ENCODE data around the gene HRH2.
"Not testable (repeated sequence)": the region's sequence is repeated elsewhere in the genome, so short reads cannot be mapped to it uniquely, and the experiment has no call there.

The HRH2 gene

DNA sequence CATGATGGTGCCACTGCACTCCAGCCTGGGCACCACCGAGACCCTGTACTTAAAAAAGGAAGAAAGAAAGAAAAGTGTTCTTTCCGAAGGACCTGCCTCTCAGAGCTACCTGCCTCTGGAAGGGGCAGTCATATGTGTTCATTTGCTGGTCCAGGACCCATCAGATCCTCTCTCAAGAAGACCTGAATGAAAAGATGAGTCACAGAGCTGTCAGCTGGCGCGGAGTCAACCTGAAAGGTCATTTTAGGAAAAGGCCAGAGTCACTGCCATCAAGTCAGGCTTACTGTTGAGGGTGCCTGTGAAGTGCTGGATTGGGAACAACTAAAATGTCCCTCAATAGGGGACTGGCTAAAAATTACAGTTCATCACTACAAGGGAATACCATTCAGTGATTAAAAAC lies 14.9 kb upstream of the HRH2 start:
- no peak for DNase-seq

- no peak for DNase-seq
Measured at GRCh38 chr5:175646251-175646650, 11.6 kb upstream of the HRH2 start.

GRCh38 chr5:175649967-175650366 lies 7.9 kb upstream of the HRH2 start:
- DNase-seq: no peak

DNA sequence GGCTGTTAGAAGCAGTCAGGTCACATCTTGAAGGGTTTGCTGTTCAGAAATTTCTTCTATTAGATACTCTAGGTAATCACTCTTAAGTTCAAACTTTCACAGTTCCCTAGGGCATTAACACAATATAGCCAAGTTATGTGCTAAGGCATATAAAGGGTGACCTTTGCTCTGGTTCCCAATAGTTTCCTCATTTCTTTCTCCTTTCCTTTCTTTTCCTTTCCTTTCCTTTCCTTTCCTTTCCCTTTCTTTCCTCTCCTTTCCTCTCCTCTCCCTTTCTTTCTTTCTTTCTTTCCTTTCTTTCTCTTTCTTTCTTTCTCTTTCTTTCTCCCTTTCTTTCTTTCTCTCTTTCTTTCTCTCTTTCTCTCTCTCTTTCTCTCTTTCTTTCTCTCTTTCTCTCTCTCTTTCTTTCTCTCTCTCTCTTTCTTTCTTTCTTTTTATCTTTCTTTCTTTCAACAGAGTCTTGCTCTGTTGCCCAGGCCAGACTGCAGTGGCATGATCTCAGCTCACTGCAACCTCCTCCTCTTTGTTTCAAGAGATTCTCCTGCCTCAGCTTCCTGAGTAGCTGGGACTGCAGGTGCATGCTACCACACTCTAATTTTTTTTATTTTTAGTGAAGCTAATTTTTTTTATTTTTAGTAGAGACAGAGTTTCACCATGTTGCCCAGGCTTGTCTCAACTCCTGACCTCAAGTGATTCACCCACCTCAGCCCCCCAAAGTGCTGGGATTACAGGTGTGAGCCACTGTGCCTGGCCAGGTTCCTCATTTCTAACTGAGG lies 7.3 kb upstream of the HRH2 start:
- DNase-seq: not testable (repeated sequence)

DNA sequence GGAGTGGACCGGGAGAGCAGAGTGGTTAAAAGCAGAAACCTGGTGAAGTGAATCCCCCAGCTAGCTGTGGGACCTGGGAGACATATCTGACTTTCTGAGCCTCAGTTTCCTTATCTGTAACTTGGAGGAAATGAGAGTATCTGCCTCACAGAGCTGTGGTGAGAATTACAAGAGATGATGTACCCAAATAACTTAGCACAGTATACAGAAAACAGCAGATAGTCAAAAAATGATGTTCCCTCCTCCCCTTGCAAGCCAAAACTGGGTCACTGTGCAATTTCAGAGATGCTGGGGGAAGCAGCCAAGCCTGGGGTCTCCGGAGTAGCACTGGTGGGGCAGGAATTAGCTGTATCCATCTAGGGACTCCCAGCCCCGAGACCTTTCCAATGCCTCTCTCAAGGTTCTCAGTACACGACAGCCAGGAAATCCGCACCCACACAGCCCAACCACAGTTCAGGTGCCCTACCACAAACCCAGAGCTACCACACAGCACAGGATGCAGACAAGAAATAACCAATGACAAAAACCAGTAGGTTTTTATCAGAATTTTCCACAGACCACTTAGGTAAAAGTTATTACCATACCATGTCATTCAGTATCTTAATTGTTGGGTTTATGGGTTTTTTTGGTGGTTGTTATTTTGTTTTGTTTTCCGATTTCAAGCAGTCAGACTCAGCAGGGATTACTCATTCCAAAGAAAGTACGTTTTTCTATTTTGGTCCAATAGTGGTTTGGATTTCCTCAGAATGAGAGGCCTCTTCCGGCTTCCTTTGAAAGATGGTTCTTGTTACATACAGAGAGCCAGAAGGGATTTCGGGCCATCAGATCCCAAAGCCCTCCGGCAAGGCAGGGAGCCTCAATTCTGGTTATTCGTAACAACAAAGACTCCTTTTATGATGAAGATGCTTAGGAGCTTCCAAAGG lies 4.9 kb upstream of the HRH2 start:
- no peak for DNase-seq

- no peak for DNase-seq
Measured at GRCh38 chr5:175653763-175654162, 4.1 kb upstream of the HRH2 start.

DNA sequence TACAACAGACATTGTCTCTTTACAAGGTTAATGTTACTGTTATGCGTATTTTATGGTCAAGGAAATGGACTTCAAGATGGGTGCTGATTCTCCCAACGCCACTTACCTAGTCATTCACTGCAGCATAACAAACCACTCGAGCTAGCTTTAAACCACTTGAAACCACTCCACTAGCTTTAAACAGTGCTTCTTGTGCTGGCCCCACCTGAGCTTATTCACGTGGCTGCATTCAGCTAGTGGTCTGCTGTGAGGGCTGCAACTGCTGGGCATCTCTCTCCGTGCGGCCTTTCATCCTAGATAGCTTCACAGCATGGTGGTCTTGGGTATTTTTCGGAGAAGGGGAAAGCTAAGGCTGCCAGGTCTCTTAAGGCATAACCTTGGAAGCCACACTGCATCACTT lies 3.5 kb upstream of the HRH2 start:
- no peak for DNase-seq

DNA sequence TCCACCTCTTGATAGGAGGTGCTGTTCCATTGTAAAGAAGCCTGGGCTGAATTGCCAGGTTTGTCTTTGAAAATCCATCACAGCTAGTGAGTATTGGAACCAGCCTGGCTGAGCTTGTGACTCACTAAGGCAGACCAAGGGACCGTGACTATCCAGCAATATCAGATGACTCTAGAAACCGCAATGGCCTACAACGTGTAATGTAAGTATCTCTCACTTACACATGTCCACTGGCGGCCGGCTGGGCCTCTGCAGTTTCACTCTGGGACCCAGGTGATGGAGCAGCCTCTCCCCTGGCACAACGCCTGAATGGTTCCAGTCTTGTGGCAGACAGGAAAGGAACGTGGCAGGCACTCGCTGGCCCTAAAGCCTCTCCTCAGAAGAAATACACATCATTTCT lies 3.1 kb upstream of the HRH2 start:
- no peak for DNase-seq

DNA sequence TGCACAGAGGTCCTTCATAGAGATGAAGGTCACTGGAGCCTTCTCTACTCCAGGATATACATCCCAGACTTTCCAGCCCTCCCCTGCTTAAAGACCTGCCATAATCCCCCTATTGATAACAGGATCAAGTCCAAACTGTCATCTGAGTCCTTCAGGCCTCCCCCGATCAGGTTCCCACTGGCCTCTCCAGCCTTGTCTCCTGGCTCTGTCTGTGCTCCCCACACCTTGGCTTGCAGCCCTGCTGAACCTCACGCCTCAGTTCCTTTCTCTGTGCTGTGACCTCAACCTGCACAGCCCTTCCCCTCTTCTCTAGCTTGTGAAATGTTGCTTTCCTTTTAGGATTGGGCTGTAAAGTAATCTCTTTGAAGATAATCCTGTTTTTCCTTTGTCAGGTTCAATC lies 2.5 kb upstream of the HRH2 start:
- no peak for DNase-seq

DNA sequence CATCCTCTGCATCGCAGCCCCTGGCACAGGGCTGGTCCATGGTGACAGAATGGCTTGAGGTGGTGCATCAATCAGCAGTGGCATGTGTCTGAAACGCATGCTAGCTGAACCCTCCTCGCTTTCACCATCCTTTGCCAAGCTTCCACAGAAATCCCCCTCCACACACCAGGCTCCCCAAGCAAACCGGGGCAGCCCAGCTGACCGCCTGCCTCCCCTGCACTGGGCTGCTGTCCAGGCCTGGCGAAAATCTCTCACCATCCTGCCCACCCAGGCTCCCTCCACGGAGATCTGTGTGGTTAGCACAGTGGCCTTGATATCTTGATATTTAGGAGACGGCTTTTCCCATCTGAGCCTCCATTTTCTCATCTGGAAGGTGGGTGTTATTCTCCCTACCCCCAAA lies 905 bp upstream of the HRH2 start:
- DNase-seq: no peak

DNA sequence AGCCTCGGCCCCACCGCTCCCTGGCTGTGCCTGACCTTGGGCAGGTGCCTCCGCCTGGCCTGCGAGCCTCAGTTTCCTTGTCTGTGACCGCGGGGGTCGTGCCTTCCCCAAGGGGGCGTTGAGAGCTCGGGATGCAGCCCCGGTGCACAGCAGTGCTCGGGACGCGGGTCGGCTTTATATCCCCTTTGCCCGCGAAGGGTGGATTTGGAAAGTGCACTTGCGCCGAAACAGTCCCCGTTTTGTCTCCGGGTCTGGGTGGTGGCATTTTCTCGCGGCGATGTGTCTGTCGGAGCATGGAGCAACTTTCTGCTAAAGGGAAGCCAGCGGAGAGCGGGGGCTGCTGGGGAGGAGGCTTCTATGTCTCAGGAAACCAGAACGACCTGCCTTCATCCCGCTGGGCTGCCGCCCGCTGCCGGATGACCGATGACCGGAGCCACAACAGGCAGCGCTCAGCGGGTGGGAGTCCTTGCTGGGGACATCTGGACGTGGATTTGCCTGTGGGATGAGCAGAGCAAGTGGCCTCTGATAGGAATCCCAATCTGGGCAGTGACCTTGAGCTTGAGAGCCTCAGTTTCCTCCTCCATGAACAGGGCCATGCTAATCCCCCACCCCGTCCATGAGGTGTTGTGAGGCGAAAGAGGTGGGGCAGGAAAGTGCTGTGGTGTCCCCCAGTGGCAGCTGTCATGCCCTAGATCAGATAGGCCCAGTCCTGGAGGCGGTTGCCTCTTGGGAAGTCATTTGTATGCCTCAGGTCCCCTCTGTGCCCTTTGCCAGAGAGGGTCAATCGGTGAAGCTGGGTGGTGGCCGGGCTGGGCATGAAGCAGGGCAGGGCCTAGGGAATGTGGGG lies 651 bp downstream of the HRH2 start:
- DNase-seq: peak; percentile 51

- peak; percentile 13 for DNase-seq
Measured at GRCh38 chr5:175659546-175660253, 1.8 kb downstream of the HRH2 start.

DNA sequence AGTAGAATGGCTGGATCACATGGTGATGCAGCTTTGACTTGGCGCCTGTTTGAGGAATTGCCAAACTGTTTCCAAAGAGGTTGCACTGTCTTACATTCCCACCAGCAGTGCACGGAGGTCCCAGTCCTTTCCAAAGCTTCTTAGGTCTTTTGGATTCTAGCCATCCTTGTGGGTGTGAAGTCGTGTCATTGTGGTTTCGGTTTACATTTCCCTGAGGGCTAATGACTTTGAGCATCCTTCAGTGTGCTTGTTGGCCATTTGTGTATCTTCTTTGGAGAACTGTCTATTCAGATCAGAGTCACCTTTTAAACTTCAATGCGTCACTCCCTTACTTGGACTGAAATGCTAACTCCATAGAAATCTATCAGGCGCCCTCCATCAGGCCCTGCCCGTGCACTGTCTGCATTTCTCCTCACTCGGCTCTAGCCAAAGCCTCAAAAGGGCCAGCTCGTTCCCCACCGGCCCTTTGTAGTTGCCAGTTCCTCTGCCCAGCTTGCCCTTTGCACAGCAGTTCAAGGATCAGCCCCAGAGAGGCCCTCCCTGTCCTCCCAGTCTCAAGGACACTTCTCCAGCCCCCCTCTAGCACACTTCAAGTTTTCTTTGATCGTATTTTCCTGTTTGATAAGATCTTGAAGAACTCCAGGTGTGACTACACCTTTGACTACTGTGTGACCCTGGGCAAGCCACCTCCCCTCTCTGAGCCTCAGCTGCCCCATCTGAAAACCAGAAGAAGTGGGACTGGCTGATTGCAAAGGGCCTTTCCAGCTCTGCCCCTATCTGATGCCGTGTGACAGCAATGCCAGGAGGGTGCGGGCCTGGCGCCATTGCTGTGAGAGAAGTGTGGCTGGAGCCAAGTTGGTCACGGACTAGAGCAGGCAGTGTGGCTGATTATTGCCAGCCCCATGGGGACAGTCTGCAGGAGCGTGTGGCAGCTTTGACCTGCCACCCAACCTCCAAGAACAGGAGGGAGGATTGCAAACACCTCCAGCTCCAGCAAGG lies 5.6 kb downstream of the HRH2 start:
- no peak for DNase-seq

DNA sequence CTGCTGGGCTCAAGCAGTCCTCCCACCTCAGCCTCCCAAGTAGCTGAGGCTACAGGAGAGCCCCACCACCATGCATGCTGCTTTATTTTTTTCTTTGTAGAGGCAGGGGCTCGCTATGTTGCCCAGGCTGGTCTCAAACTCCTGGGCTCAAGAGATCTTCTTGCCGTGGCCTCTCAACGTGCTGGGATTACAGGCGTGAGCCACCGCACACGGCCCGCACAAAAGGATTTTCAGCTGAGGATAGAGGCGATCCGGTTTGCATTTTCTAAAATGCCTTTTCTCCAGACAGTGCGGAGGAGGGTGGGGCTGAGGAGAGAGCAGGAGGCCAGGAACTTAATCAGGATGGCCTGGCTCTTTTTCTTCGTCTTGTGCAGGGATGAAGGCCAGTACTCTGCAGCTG lies 6.9 kb downstream of the HRH2 start:
- DNase-seq: no peak

DNA sequence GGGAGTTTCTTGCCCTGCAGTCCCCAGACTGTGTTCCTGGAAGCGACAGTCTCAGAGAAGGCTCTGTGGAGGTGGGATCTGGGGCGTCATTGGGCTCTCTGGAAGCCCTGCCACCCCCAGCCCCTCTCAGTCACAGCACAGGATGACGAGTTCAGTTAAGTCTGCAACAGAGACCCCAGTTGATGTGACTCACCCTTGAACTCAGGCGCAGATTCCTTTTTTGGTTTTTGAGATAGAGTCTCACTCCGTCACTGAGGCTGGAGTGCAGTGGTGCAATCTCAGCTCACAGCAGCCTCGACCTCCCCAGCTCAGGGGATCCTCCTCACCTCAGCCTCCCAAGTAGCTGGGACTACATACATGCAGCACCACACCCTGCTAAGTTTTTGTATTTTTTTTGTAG lies 8.3 kb downstream of the HRH2 start:
- no peak for DNase-seq

DNA sequence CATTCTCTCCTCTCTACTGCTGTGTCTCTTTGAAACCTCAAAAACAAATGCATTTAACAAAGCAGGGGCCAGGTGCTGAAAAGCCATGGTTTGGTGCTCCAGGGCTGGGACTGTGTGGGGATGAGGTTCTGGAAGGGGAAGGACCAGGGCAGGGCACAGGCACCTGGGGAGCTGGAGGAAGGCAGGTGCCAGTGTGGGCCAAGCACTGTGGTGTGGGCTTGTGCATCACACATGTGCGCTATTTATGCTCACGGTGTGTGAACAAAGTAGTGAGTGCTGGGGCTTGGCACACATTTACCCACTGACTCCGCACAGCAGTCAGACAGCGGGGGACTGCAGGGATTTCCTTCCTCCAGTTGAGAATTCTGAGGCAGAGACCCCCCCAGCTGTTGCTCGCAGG lies 10.1 kb downstream of the HRH2 start:
- DNase-seq: no peak

DNA sequence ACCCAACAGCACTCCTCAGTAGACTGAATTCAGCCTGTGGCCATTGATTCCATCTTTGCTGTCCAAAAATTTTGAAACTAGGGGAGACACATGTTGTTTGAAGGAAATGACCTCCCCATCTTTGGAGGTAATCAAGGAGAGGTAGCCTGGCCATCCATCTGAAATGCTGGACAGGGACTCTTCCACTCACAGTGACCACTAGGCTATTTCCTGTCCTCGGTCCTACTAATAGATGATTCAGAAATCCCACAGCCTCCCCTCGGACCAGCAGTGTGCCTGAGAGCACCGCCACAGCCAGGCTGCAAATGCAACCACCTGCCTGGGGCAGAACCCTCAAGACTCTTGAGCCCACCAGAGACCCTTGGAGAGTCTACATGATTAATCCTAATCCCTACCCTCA lies 12.5 kb downstream of the HRH2 start:
- DNase-seq: no peak

- DNase-seq: no peak
Measured at GRCh38 chr5:175671013-175671412, 13.1 kb downstream of the HRH2 start.

DNA sequence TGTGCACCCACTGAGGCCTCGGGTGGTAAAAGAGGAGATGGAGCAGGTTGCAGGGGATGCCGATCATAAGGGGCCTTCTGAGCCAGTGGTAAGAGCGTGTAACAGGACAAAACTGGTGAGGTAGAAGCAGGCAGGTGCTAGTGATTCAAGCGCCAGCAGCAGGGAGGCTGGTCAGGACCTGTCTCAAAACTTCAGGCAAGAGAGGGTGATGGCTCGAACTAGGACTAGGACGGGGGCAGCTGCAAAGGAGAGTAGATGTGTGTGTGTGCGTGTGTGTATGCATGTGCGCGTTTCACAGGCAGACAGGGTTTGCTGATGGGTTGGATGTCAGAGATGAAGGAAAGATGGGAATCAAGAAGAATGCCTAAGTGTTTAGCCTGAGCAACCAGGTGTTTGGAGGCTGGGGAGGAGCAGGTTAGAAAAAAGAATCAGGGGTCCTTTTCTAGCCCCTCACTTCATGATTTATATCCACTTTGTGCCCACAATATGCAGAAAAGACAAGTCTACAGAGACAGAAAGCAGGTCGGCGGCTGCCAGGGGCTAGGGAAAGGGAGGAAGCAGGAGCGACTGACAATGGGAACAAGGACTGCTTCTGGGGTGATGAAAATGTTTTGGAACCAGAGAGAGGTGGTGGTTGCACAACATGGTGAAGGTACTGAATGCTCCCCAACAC lies 15.2 kb downstream of the HRH2 start:
- DNase-seq: no peak

- DNase-seq: no peak
Measured at GRCh38 chr5:175674731-175675346, 17.0 kb downstream of the HRH2 start.

Data from right kidney (tissue), 1 donor.